Brain pericyte (primary cell): ENCODE data around the gene KMT2D.

ENCODE experiments used
- DNase-seq: peaks from one replicate; pipeline ENCODE4 v3.0.0-alpha.2; 2012; ENCODE audit warnings: low read depth, low spot score

Gene KMT2D

GRCh38 chr12:49033611-49034285, 26.8 kb downstream of the KMT2D start:
- DNase-seq, result no peak

DNA sequence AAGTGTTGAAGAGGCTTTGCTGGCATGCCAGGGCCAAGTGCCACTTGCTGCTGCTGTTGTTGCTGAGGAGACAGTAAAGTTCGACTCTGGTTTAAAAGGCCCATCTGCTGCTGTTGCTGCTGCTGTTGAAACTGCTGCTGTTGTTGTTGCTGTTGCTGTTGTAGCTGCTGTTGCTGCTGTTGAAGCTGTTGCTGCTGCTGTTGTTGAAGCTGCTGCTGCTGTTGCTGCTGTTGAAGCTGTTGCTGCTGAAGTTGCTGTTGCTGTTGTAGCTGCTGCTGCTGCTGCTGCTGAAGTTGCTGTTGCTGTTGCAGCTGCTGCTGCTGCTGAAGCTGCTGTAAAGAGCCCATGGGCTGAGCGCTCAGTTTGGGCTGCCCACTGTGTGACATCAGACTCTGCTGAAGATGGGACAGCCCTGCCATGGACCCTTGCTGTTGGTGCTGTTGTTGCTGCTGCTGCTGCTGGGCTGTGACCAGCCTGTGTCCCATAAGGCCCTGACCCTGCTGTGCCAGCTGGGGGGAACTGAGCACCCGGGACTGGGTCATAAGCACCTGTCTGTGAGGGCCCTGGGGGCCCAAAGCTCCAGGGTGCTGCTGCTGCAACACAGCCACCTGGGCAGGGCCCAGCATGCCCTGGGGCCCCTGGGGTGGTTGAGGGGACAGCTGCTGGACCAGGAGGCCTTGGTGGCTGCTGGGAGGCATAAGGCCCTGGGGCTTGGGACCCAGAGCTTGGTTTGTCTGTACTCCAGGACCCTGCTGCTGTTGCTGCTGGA, 27.7 kb downstream of the KMT2D start:
- no peak for DNase-seq

GRCh38 chr12:49032276-49032675, 28.3 kb downstream of the KMT2D start:
- DNase-seq, result no peak

DNA sequence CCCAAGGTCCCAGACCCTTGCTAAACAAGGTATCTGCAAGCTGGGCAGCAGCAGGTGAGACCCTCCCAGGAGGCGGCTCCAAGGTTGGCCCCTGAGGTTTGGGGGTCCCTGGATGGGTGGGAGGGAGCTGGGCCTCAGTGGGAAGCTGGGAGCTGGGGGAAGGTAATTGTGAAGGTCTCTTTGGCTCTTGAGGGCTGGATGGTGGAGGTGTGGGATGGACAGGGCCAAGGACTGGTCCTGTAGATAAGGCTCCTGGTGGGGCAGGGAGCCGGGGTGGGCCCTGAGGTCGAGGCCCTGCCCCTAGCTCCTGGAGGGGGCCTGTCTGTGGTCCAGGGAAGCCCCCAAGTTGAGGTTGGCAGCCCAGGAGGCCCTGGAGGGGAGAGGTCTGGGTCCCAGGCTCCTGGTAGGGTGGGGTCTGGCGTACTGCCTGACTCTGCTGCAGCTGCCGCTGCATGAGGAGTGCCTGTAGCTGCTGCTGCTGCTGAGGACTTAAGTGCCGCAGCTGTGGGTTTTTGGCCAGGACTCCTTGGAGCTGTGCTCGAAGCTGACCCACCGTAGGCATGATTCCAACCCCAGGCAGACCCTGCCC, 28.9 kb downstream of the KMT2D start:
- DNase-seq, result no peak

GRCh38 chr12:49030714-49031572, 29.7 kb downstream of the KMT2D start:
- DNase-seq, result no peak

- no peak for DNase-seq
Measured at GRCh38 chr12:49030119-49030518, 30.5 kb downstream of the KMT2D start.

DNA sequence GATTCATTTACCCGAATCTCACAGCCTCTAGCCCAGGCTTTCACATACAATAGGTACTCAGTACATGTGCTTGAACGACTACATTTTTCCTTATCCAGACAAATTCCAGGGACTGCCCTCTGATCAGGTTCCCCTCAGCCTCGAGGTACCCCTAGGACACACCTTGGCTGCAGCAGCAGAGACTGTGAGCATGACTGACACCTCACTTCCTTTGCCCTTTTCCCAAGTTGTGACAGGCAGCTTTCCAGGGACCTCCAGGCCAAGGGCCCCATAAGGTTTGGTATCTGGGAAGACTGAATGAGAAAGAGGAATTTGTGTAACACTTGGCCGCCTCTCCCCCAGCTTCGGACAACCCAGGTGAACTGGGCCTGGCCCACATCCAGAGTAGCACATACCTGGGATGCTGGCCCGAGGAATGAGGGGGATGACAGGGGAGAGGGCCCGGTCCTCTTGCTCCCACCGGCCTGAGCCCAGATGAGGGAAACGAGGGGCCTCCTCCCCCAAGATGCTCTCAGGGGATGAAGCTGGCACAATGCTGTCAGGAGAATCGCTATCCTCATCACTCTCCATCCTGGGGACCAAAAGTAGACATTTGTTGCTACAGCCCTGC, 31.8 kb downstream of the KMT2D start:
- DNase-seq, result no peak

DNA sequence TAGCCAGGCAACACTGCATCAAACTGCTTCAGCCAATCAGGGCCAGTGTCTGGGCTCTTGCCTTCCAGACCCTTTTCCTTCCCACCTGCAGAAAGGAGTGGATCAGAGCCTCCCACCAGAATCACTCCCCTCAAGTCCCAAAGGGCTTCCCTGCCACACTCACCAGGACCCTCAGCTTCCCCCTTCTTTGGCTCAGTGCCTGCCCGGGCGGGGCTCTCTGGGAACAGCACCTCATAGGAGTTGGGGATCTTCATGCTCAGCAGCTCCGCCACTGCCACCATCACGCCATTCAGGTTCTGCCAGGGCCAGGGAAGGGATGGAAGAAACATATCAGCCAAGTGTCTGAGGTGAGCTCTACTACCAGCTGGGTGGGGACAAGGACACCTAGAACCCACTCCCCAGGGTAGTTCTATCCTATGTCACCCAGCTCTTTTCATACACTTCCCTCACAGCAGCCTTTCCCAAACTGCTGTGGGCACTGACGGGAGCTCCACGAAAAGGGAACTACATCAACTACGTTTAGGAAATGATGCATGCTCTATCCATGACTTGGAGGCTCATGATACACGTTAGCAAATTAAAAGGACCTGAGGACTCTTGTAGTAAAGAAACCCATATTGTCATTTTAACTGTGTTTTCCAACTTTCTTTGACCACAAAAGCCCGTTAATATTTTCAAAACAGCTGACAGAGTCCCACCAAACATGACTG, 32.6 kb downstream of the KMT2D start:
- DNase-seq, result no peak

DNA sequence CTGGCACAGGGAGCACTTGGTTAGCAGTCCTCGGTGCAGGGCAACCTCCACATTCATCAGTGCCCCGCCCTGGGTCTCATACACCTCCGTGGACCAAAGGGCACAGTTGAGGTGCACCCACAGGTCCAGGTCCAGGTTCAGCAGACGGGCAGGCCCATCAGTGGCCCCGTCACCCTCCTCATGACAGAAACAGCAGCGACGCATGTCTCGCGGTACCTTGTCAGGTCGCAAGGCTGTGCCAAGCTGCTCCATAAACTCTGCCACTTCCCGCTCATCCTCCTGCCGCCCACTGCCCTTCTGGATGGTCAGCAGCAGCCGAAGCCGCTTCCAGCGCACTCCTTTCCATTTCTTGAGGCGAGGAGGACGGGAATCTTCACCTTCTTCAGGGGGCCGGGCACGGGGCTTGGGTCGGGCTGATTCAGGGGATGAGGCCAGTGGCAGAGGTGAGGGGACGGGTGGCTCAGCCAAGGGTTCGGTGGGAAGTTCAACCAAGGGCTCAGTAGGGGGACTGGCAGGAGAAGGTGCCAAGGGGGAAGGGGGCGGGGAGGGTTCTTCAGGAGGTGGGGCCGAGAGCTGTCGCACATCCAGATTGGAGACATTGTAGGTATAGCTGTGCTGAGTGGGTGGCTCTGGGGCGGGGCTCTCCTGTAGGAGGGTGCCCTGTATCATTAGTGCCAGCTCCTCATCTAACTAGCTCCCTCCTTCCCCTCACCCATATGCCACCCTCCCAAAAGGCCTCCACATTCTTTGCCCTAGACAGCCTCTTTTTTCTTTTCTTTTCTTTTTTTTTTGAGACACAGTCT, 33.7 kb downstream of the KMT2D start:
- DNase-seq, result no peak

- no peak for DNase-seq
Measured at GRCh38 chr12:49026101-49026500, 34.5 kb downstream of the KMT2D start.

GRCh38 chr12:49025463-49025862, 35.1 kb downstream of the KMT2D start:
- no peak for DNase-seq

DNA sequence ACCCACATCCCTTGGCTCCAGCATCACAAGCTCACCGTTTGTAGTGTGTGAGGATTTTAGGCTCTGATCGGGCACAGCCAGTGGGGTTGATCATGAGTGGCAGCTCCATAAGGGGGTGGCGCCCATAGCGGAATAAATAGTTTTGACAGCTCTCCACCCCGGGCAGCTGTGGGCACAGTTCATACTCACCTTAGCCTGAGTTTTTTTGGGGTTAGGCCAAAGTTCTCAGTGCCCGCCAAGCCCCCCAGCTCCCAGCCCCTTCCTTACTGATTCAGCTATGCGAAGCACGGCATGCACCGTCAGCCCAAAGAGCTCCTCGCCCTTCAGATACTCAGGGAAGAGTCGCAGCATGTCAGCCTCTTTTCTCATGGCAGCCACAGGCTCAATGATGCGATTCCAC, 36.1 kb downstream of the KMT2D start:
- DNase-seq, result no peak

DNA sequence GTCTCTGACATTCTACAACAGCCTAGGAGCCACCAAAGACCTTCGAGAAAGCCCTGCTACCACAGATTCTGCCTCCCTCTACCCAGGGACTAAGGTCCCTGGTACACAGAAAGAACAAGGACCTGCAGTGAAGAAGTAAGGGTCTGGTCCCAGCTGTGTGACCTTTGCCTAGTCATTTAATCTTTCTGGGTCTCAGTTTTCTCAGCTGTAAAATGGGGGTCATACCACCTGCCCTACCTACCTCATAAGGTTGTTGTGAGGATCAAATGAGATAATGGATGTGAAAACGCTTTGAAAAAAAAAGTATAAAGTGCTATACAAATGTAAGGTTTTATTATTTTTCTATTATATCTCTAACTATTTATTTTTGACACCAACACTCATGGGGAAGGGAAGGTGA, 36.8 kb downstream of the KMT2D start:
- no peak for DNase-seq

GRCh38 chr12:49022558-49023178, 37.9 kb downstream of the KMT2D start:
- no peak for DNase-seq

DNA sequence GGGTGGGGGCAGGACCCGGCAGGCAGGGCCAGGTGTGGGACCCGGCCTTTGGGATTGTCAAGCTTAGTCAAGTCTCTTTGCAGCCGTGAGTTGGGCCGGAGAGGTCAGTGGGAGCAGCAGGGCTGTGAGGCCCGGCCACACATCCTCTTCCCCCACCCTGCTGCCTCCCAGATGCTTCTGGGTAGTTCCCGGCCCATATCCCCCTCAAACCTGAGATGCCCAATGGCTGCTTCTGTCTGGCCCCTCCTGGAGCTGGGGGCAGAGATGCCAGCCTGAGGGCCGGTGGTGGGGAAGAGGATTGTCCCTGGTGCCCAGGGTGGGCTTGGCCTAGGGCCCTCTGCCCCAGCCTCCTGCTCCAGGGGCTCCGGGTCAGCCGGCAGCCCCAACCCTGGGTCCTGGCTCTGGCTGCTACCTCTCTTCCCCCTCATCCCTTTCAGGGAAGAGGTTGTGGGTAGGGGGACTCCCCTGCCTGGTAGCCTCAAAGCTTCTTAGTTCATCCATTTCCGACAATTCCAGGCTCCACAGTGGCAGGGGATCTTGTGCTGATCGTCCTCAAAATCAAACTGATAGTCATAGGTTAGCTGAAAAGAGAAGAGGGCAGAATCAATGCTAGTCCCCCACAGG, 39.2 kb downstream of the KMT2D start:
- DNase-seq, result no peak

- DNase-seq, result no peak
Measured at GRCh38 chr12:49020441-49020840, 40.2 kb downstream of the KMT2D start.

DNA sequence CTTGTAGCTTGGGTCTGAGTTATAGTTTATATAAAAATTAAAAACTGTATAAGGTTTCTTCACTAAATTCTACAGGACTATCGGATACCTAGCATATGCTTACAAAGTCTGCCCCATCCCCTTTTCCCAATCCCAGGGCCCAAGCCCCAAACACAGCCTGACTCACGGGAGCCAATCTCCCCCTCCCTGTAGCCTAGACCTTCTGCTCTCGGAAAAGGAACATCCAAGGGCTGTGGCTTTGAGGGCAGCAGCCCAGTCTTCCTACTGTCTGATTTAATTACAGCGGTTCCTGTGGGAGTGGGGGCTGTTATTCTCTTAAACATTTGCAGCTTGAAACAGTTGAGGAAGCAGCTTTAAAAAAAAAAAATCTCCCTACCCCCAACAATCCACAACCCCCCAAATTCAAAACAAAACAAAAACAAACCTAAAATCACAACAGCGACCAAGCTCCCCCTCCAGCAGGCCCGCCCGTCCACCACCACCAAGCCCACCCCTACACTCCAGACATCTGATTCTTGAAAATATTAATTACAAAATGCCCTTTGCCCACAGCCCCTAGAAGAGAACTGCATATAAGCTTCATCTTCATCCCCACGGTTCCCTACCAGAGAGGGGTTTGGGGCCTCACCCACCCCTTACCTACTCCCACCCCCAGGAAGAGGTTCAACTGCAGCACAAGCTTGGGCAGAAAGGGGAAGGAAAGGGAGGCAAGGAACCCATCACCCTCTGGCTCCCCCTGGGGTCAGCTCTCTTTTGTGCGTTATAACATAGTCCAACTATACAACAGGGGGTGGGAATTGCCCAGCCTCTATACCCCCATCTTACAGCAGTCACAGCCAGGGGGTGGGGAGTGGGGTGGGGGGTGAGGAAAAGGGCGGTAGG, 40.9 kb downstream of the KMT2D start:
- no peak for DNase-seq

DNA sequence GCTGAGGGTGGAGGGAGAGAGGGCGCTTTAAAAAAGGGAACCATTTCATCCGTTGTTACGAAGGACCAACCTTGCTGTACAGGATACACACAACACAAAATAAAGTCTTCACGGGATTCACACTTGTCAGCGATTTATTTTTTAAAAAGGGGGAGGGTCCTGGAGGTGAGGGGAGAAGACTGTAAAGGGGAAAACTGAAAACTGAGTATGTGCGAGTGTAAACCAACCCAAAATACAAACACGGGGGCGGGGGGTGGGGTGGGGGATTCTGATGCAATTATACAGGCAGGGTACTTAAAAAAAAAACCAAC, 41.5 kb downstream of the KMT2D start:
- no peak for DNase-seq
